ENCODE measurements around the gene KIAA2012.

KIAA2012 gene

DNA sequence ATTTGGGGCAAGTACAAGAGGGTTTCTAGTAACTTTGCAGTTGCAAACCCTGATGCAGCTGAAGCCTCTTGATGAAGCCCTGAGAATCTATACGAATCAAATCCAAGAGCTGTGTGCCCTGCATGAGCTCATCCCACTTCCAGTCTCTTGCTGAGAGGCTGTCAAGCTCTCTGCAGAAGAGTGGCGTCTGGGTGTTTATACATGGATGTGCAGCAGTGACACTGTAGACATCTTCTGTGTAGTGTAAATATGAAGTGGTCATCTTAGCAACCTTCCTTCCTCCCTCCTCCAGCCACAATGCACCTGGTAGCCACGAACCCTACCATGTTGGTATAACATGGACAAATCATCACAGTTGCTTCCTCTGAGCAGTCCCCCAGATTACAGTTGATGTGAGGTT, 18.4 kb upstream of the KIAA2012 start:
- TF ChIP-seq, protein P1, sequence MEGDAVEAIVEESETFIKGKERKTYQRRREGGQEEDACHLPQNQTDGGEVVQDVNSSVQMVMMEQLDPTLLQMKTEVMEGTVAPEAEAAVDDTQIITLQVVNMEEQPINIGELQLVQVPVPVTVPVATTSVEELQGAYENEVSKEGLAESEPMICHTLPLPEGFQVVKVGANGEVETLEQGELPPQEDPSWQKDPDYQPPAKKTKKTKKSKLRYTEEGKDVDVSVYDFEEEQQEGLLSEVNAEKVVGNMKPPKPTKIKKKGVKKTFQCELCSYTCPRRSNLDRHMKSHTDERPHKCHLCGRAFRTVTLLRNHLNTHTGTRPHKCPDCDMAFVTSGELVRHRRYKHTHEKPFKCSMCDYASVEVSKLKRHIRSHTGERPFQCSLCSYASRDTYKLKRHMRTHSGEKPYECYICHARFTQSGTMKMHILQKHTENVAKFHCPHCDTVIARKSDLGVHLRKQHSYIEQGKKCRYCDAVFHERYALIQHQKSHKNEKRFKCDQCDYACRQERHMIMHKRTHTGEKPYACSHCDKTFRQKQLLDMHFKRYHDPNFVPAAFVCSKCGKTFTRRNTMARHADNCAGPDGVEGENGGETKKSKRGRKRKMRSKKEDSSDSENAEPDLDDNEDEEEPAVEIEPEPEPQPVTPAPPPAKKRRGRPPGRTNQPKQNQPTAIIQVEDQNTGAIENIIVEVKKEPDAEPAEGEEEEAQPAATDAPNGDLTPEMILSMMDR (IDR thresholded peaks at IDR 0.05; ENCODE audit: low read depth, low read length), result no peak
- DNase-seq (ENCODE audit: extremely low read depth, low read depth), result no peak

DNA sequence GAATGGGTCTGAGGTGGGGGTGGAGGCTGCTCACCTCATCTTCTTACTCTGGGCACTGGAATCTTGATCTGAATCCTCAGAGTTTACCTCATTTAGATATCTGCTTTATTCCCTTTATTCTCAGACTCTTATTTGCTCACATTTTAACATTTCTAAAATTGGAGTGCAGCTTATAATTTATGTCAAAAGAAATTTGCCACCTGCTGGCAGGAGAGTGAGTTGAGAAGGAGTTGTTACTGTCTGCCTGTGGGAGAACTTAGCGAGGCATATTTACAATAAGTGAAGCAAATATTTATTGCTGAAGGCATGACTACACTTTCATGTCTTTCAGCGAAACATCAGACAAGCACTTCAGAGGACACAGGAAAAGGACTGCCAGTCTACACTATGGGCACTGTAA, 16.4 kb upstream of the KIAA2012 start:
- TF ChIP-seq, protein P1 (IDR thresholded peaks at IDR 0.05; ENCODE audit: low read depth, low read length), result peak; percentile 15
- no peak for DNase-seq (ENCODE audit: extremely low read depth, low read depth)

DNA sequence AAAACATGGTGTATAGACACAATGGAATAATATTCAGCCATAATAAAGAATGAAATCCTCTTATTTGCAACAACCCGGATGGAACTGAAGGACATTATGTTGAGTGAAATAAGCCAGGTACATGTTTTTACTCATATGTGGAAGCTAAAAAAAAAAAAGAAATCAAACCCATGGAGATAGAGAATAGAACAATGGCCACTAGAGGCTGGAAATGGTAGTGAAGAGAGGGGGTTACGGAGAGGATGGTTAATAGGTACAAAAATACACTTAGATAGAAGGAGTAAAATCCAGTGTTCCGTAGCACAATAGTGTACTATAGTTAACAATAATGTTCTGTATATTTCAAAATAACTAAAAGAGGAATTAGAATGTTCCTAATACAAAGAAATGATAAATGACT, 12.8 kb upstream of the KIAA2012 start:
- TF ChIP-seq, protein P1 (IDR thresholded peaks at IDR 0.05; ENCODE audit: low read depth, low read length), result no peak
- no peak for DNase-seq (ENCODE audit: extremely low read depth, low read depth)

DNA sequence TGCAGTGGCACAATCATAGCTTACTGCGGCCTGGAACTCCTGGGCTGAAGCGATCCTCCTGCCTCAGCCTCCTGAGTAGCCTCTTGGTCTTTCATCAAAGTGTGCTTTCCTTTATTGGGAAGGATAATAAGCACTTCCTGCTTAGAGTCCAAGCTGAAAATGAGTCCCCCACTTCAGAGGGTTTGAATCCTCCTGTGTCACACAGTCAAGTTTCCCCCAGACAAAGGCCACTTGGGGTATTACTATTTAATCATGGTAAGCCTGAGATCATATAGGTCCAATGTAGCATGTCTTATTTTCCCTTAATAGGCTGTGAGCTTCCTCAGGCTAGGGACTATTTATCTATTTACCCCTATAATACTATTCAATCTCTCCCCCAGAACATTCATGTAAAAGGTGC, 11.4 kb upstream of the KIAA2012 start:
- DNase-seq (ENCODE audit: extremely low read depth, low read depth), result no peak
- TF ChIP-seq, protein P1 (IDR thresholded peaks at IDR 0.05; ENCODE audit: low read depth, low read length), result no peak

DNA sequence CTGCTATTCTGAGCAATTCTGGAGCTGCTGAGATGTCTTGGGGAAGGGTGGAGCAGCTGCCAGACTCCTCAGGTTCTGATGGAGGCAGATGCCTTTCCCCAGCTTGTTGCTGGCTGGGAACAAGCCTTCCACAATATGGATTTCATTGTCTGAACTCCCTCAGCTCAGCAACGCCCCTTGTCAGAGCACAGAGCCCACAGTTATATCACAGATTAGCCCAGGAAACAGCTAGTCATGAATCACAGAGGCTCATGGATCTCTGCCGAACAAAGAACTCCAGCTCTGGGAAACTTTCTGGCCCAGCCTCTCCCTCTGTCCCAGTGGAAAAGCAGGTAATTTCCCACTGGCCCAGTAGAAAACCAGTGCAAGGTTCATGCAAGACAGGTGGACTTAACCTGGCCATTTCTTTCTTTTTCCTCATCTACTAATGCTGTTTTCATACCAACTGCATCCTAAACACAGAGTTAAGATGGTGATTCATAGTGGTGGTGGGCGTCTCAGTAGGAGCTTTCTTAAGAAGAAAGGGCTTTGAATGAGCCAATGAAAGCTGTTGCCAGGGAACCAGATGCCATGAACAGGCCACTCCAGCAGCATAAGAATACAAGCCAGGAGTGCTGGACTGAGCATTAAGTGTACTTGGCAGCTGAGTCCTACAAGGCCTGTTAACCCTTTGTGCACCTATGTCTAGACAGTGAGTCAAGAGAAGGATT, 8.7 kb upstream of the KIAA2012 start:
- TF ChIP-seq, protein P1 (IDR thresholded peaks at IDR 0.05; ENCODE audit: low read depth, low read length), result no peak
- DNase-seq (ENCODE audit: extremely low read depth, low read depth), result peak; percentile 73

DNA sequence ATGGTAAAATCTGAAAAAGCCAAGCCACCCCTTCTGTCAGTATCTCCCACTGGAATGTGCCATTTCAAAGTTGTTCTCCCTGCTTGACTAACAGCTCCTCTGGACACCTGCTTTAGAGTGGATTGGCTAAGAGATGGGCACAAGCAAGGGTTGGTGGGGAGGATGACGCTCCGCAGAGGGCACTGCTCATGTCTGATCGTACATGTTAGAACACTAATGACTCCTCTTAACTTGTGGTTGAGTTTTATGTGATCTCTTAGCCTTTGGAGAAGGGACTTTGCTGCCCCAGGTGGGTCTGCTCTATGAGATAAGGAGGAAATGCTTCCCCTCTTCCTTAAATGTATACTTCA, 8.2 kb upstream of the KIAA2012 start:
- TF ChIP-seq, protein P1 (IDR thresholded peaks at IDR 0.05; ENCODE audit: low read depth, low read length), result no peak
- DNase-seq (ENCODE audit: extremely low read depth, low read depth), result no peak

DNA sequence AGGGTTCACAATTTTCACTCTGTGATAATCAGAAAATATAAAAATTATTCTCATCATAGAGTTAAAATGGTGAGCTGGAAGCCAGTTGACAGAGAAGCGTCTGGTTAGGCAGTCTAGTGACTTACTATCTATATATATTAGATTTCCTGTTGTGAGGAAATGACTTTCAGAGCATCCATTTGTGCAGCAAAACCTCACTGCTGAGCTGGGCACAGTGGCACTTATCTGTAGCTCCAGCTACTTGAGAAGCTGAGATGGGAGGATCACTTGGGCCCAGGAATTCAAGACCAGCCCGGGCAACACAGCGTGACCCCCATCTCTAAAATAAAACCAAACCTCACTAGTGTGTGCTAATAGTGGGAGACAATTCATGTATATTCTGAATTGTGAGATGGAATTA, 7.2 kb upstream of the KIAA2012 start:
- TF ChIP-seq, protein P1 (IDR thresholded peaks at IDR 0.05; ENCODE audit: low read depth, low read length), result no peak
- no peak for DNase-seq (ENCODE audit: extremely low read depth, low read depth)
